GM23248 (cell line): ENCODE measurements around the gene PRICKLE1. TPM values are rescaled to one million over a fixed set of nuclear protein-coding genes. Genes with fewer than 3 reads are reported as not detected.

Source experiments
- DNase-seq: peaks from one replicate; pipeline ENCODE4 v3.0.0-alpha.2; 2015
- H2AFZ ChIP-seq: fragments of 200-600 bp; sonication (generic); 2 replicates; pipeline ENCODE4 v1.6.1; 2016; ENCODE audit warnings: antibody characterized with exemption
- H3F3A ChIP-seq: fragments of 200-600 bp; sonication (generic); 2 replicates; pipeline ENCODE4 v1.6.1; 2016; ENCODE audit warnings: mild to moderate bottlenecking, antibody characterized with exemption, mixed run types; ENCODE audit not compliant: insufficient read depth
- H3K27ac ChIP-seq: fragments of 200-600 bp; sonication (generic); 2 replicates; pipeline ENCODE4 v1.5.1; 2016; ENCODE audit warnings: mild to moderate bottlenecking
- H3K27me3 ChIP-seq: fragments of 200-600 bp; sonication (generic); replicated peaks from 2 replicates; pipeline ENCODE4 v1.6.1; 2016; ENCODE audit warnings: mild to moderate bottlenecking; ENCODE audit not compliant: insufficient read depth
- H3K36me3 ChIP-seq: fragments of 200-600 bp; sonication (generic); 2 replicates; pipeline ENCODE4 v1.6.1; 2016; ENCODE audit warnings: low read depth, mild to moderate bottlenecking
- H3K4me1 ChIP-seq: fragments of 200-600 bp; sonication (generic); 2 replicates; pipeline ENCODE4 v1.6.1; 2016; ENCODE audit warnings: mild to moderate bottlenecking; ENCODE audit not compliant: insufficient read depth
- H3K4me2 ChIP-seq: fragments of 200-600 bp; sonication (generic); one replicate; pipeline ENCODE4 v1.6.1; 2016; ENCODE audit warnings: mild to moderate bottlenecking; ENCODE audit not compliant: unreplicated experiment
- H3K4me3 ChIP-seq: fragments of 200-600 bp; sonication (generic); 2 replicates; pipeline ENCODE4 v1.5.1; 2016; ENCODE audit warnings: mild to moderate bottlenecking
- H3K79me2 ChIP-seq: fragments of 200-600 bp; sonication (generic); 2 replicates; pipeline ENCODE4 v1.6.1; 2016; ENCODE audit warnings: mild to moderate bottlenecking; ENCODE audit not compliant: insufficient read depth
- H3K9ac ChIP-seq: fragments of 200-600 bp; sonication (generic); 2 replicates; pipeline ENCODE4 v1.6.1; 2016; ENCODE audit warnings: mild to moderate bottlenecking
- H3K9me2 ChIP-seq: fragments of 200-600 bp; sonication (generic); 2 replicates; pipeline ENCODE4 v1.6.1; 2016; ENCODE audit warnings: mixed run types, mild to moderate bottlenecking, moderate library complexity; ENCODE audit not compliant: insufficient read depth
- H3K9me3 ChIP-seq: fragments of 200-600 bp; sonication (generic); one replicate; pipeline ENCODE4 v1.6.1; 2017; ENCODE audit warnings: low read depth
- H4K20me1 ChIP-seq: fragments of 200-600 bp; sonication (generic); 2 replicates; pipeline ENCODE4 v1.6.0; 2016; ENCODE audit not compliant: insufficient read depth
- EZH2 ChIP-seq: fragments of 200-600 bp; sonication (generic); IDR thresholded peaks from 2 replicates; pipeline ENCODE4 v1.6.1; 2018; ENCODE audit warnings: antibody characterized with exemption, mild to moderate bottlenecking; ENCODE audit not compliant: insufficient read depth, poor library complexity, severe bottlenecking
- EZH2phosphoT487 ChIP-seq: fragments of 200-600 bp; sonication (generic); IDR thresholded peaks from 2 replicates; pipeline ENCODE4 v1.6.1; 2018; ENCODE audit warnings: antibody characterized with exemption, moderate library complexity, mild to moderate bottlenecking, low read depth; ENCODE audit not compliant: insufficient read depth
- WGBS, 2 experiments: methylation state at CpG; one replicate each; pipeline ENCODE4 v1.1.6; 2015 to 2017; ENCODE audit warnings: low lambda C conversion rate in 2 of 2, low coverage in 1 of 2; ENCODE audit errors: missing lambda C conversion rate in 2 of 2; 5-methylcytosine and 5-hydroxymethylcytosine counted together
- in situ Hi-C: fragments of 300-500 bp; cut with MboI; formaldehyde crosslinking; loops from 2 replicates; pipeline ENCODE4 v1.15.0; 2020
- polyA plus RNA-seq: library from polyadenylated mRNA; unstranded; fragments of >200 nt; fragmentation: Nextera tagmentation; extraction: Ambion mirVana; gene quantifications from 2 replicates; pipeline ENCODE4 v1.2.1, GENCODE V29; 2016
- total RNA-seq: library from RNA; depleted of rRNA; stranded (reverse); fragments of >200 nt; shearing (Covaris generic); gene quantifications from 2 replicates; pipeline ENCODE4 v1.2.3, GENCODE V29; 2014

The PRICKLE1 gene
- total and polyA plus RNA-seq, 2 experiments from 2014 or later: 12.9 to 25.7 TPM

DNA sequence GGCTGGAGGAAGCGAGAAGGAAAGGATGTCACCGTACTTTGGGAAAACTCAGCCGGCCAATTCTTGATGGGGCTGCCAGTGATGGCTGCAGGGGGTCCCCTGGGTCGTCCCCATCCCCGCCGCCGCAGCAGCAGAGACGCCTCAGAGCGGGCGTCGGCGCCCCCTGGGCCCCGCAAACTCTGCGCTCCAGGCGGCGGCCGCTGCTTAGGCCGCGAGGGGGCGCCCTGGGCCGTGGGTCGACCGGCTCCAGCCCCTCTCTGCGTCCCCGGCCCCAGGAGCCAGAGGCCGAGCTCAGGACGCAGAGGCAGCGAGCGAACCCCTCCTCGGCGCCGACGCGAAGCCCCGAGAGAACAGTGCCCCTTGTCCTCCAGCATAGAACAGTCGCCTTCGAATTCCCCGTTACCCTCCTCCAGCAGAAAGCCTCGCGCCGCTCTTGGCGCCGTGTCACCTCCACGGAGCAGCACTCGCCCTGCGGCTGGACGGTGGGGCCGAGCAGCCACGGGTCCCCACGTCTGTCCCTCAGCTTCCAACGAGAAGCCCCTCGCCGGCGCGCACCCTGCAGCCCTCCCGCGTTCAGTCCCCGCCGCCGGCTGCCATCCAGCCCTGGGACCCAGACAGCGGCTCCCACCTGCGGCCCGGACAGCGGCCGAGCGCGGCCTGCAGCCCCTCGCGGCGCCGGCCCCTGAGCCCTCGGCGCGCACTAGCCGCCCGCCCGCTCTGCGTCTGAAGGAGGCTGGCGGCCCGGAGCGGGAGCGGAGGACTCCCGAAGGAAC lies 106.6 kb downstream of the PRICKLE1 start:
- in situ Hi-C loops: loop anchor here (10.0 kb wide), 1 partner anchor 82 kb away; no protein-coding TSS in a partner anchor
- peak; percentile 82 for DNase-seq
- no peaks in the 10 kb centered on the region for H3K9me3 ChIP-seq
- H3F3A ChIP-seq: peaks cover 30% of the 10 kb centered on the region
- peak overlapping the region; percentile 44 for H3K27ac ChIP-seq
- H3K36me3 ChIP-seq: no peaks in the 10 kb centered on the region
- TF ChIP-seq EZH2 (no peak), EZH2phosphoT487 (no peak)
- H3K4me2 ChIP-seq: peak overlapping the region; percentile 91
- peak overlapping the region; percentile 73 for H3K9ac ChIP-seq
- H2AFZ ChIP-seq: peak overlapping the region; percentile 81
- peaks cover 75% of the 10 kb centered on the region for H3K79me2 ChIP-seq
- no peaks in the 10 kb centered on the region for H3K9me2 ChIP-seq
- WGBS, 2 experiments: 1% methylated on average over 78 to 79 of the region's 83 CpGs
- H4K20me1 ChIP-seq: no peaks in the 10 kb centered on the region
- no peaks in the 10 kb centered on the region for H3K27me3 ChIP-seq
- H3K4me1 ChIP-seq: peaks cover 38% of the 10 kb centered on the region
- H3K4me3 ChIP-seq: peak overlapping the region; percentile 89

DNA sequence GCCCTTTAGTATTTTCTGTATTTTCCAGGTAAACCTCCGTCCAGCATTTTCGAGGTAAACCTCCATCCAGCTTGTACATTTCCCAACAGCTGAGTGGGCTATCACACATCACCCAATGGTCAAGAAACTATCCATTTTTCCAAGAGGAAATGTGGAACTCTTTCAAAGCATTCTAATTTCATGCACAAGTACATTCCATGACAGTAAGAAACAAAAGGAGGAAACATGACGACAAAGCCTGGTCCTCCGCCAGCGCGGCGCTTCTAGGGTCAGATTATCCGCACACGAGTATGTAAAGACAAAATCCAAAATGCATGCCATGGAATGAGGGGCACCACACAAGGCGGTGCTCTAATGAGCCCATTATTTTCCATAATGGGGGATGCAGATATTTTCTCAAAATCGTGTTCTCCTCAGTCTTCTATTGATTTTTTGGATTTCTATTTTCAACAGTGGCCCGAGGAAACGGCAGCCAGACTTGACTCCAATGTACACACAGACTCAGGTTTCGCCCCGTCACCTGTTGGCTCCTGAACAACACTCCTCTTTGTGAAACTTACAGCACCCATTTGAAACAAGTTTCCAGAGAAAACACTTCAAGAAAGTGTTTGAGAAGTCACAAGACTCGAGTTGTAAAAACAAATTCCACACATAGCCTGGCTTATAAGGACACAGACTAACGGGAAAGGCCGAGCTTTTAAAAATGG lies 107.4 kb downstream of the PRICKLE1 start:
- peak overlapping the region; percentile 44 for H3K27ac ChIP-seq
- H3K36me3 ChIP-seq: no peaks in the 10 kb centered on the region
- H2AFZ ChIP-seq: peak overlapping the region; percentile 81
- H3K27me3 ChIP-seq: no peaks in the 10 kb centered on the region
- H3K4me3 ChIP-seq: peak overlapping the region; percentile 89
- H3K4me1 ChIP-seq: peaks cover 41% of the 10 kb centered on the region
- peak overlapping the region; percentile 91 for H3K4me2 ChIP-seq
- no peak for TF ChIP-seq EZH2
- no peak for TF ChIP-seq EZH2phosphoT487
- H3K9me2 ChIP-seq: no peaks in the 10 kb centered on the region
- peak overlapping the region; percentile 73 for H3K9ac ChIP-seq
- H4K20me1 ChIP-seq: no peaks in the 10 kb centered on the region
- WGBS, 2 experiments: 40 to 44% methylated on average over 18 of the region's 18 CpGs
- DNase-seq: peak; percentile 56
- in situ Hi-C loops: loop anchor here (10.0 kb wide), 1 partner anchor 83 kb away; no protein-coding TSS in a partner anchor
- H3F3A ChIP-seq: peaks cover 35% of the 10 kb centered on the region
- peaks cover 73% of the 10 kb centered on the region for H3K79me2 ChIP-seq
- H3K9me3 ChIP-seq: no peaks in the 10 kb centered on the region

DNA sequence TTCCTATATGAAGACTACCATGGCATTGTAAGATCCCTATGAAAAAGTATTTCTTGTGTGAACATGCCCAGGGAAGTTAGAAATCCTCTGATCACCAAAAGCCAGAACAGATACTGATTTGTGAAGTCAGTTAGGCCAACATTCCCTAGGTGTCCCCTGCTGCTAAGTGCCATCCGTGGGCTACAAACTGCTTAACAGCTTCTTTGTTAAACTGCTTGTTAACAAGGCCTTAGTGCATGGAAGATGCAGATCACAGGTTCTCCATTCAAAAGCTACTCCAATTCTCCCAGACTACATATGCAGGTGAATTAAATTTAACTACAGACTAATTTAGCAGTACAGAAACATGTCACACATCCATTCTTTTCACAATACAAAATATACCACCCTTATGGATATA lies 108.2 kb downstream of the PRICKLE1 start:
- Histone ChIP-seq H3K36me3 (no peaks in the 10 kb centered on the region), H3K4me2 (peak overlapping the region; percentile 91), H3K9me2 (no peaks in the 10 kb centered on the region), H3K4me3 (peak overlapping the region; percentile 89), H2AFZ (no peak overlapping the region), H3K9me3 (no peaks in the 10 kb centered on the region), H4K20me1 (no peaks in the 10 kb centered on the region), H3K27ac (0 out of 2 replicates have a peak overlapping the region, but pooled peaks have one; percentile 44), H3K4me1 (peaks cover 41% of the 10 kb centered on the region), H3K79me2 (peaks cover 72% of the 10 kb centered on the region), H3K9ac (peak overlapping the region; percentile 73; the same call in 1 of the 2 replicates), H3K27me3 (no peaks in the 10 kb centered on the region), H3F3A (peaks cover 35% of the 10 kb centered on the region)
- WGBS, 2 experiments: 78 to 84% methylated on average over 1 of the region's 1 CpG
- TF ChIP-seq EZH2 (no peak), EZH2phosphoT487 (no peak)
- no peak for DNase-seq
- in situ Hi-C loops: loop anchor here (10.0 kb wide), 1 partner anchor 83 kb away; no protein-coding TSS in a partner anchor

DNA sequence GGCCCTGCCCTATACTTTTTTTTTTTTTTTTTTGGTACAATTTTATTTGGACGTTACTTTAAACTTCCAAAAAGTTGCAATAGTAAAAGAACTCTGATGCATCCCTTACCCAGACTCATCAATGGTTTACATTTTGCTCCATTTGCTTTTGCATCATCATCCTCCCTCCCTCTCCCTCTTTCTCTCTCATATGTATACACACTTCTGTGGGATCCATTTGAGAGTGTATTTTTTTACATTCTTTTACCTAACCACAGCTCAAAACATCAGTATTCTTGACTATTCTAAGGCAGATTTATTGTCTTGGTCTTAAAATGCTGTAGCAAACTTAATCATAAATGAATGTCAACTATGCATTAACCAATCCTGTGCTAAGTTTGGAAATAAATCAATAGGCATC lies 111.6 kb downstream of the PRICKLE1 start:
- Histone ChIP-seq H3K9me3 (no peaks in the 10 kb centered on the region), H3K79me2 (peaks cover 80% of the 10 kb centered on the region), H2AFZ (no peak overlapping the region), H3K4me3 (no peak overlapping the region), H3K4me1 (peaks cover 62% of the 10 kb centered on the region), H3K9me2 (no peaks in the 10 kb centered on the region), H3F3A (peaks cover 41% of the 10 kb centered on the region), H3K27me3 (no peaks in the 10 kb centered on the region), H3K4me2 (peak overlapping the region; percentile 23), H3K9ac (no peak overlapping the region), H4K20me1 (no peaks in the 10 kb centered on the region), H3K36me3 (no peaks in the 10 kb centered on the region), H3K27ac (no peak overlapping the region)
- WGBS, 2 experiments: 11 to 20% methylated on average over 1 of the region's 1 CpG
- in situ Hi-C loops: loop anchor here (10.0 kb wide), 1 partner anchor 857 kb away; no protein-coding TSS in a partner anchor
- DNase-seq: peak; percentile 26
- TF ChIP-seq EZH2: no peak
- TF ChIP-seq EZH2phosphoT487: no peak
